NCI-H1436 treated with DMSO at 0.1 percent for 48 hours (cell line): ENCODE data around the gene TLDC2.
"Not testable (repeated sequence)": the region's sequence is repeated elsewhere in the genome, so short reads cannot be mapped to it uniquely, and the experiment has no call there.

Experiments used
- DNase-seq: peaks from one replicate; lab custom pipeline; 2025; lab: John Stamatoyannopoulos, UW

TLDC2 gene

DNA sequence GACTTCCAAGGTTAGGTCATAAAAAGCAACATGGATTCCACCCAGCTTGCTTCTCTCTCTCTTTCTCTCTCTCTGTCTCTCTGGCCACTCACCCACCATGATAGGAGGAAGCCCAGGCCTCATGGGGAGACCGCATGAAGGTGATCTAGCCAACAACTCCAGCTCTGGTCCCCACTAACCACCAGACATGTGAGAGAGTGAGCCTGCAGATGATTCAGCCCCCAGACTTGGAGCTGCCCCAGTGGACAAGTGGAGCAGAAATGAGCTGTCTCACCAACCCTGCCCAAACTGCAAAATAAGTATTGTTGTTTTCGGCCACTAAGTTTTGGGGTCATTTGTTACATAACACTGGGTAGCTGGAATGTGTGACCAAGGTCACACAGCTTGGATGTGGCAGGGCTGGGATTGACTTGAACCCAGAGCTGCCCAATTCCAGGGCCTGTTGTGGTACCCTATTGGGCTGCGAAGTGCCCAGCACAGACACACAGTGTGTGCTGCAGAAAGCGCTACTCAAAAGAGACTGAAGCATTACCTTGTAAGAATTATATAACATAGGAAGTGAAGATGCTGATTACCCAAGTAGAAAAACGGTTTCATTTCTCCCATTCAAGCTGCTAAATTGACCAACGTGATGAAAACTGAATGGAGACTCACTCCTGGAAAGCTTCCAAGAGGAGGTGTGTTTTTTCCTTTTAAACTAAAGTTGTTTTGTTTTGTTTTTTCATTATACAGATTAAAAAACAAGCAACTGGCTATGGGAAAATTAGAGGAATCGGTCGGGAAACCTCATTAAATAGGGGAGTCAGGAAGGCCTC lies 9.1 kb upstream of the TLDC2 start:
- no peak for DNase-seq

GRCh38 chr20:36871640-36872570 lies 4.0 kb upstream of the TLDC2 start:
- no peak for DNase-seq

DNA sequence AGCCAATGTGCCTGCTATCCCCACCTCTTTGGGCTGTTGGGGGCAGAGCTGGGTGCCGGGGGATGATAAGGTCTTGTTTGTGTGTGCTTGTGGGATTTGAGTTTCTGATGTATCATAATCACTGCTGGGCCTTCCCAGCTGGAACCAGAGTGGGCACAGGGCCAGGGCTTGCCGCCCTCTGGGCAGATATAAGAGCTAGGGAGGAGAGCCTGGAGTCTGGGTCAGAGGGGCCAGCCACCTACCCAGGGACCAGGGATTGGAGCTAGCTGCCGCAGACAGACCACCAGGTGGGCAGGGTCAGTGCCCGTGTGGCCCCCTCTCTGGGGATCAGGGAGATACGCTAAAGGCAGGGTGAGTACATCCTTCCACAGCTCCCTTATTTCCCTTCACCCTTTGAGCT lies 3.1 kb upstream of the TLDC2 start:
- DNase-seq: no peak

DNA sequence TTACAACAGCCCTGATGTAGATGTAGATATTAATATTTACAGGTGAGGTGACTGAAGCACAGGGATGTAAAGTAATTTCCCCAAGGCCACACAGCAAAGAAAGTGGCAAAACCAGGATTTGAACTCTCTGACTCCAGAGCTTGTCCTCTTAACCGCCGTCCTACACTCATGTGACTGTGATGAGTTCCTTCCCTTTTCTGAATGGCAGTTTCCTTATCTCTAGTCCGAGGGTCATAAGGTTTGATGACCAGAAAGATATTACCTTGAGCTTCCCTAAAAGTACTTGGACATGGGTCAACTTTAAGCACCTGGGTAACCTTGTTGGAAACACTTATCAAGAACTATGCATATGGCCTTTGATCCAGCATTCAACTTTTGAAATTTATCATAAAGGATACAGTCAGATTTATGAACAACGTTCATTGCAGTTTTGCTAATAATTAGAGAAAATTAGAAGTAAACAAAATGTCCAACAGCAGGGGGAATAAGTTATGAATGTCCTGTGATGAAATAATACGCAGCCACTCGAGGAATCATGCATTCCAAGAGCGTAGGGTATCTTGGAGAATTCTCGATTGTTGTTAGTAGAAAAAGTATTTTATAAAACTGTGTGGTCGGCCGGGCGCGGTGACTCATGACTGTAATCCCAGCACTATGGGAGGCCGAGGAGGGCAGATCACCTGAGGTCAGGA lies 2.3 kb upstream of the TLDC2 start:
- no peak for DNase-seq

DNA sequence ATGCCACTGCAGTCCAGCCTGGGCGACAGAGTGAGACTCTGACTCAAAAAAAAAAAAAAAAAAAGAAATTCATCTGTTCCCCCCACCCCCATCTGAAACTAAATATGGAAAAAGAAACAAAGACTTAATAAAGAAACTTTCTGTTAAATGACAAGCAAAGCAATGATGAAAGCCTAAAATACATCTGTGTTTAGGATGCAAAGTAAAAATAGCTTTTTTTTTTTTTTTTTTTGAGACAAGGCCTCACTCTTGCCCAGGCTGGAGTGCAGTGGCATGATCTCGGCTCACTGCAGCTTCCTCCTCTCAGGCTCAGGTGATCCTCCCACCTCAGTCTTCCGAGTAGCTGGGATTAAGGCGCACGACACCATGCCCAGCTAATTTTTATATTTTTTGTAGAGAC lies 845 bp upstream of the TLDC2 start:
- DNase-seq: not testable (repeated sequence)

DNA sequence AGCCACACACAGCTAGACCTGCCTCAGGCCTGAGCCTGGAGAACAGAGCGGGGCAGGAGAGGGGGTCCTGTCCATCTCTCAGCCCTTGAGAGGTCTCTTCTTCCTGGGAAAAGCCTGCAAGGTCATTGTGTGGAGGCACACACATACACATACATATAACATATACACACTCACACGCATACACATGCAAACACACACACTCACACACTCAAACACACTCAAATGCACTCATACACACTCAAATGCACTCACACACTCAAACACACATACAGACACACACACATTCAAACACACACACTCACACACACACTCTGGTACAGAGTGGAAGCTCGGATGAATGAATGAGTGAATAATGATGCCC lies 515 bp downstream of the TLDC2 start:
- no peak for DNase-seq

DNA sequence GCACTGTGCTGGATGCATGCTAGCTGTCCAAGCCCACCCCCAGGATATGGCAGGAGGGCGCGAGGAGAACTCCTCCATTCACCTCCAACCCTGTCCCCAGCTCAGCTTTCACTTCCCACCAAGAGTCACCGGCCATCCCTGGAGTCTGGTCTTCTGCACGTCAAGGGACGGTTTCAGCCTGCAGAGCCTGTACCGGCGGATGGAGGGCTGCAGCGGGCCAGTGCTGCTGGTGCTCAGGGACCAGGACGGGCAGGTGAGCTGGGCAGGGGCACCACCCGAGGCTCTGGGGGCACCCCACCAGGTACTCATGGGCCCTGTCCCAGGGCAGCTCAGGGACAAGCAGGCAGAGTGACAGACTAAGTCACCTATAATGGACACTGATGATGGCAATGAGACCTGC lies 3.0 kb downstream of the TLDC2 start:
- no peak for DNase-seq

GRCh38 chr20:36880741-36881250 lies 4.9 kb downstream of the TLDC2 start:
- DNase-seq: no peak

- no peak for DNase-seq
Measured at GRCh38 chr20:36881331-36881730, 5.4 kb downstream of the TLDC2 start.

DNA sequence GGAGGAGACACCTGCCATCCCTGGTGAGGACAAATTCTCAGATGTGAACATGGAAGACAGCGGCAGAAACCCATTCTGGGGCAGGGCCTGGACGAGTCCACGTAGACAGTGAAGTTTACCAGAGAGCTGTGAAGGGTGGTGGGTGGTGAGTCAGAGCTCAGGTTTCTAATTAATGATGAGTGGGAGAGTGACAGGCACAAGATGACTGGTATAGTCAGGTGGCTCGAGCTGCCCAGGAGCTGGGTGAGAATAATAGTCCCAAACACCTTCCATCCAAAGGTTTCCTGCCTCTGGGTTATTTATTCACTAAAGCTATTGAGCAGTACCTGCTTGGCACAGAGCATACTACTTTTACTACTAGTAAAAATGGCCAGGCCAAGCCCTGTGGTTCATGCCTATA lies 6.0 kb downstream of the TLDC2 start:
- no peak for DNase-seq

GRCh38 chr20:36883977-36884535 lies 8.1 kb downstream of the TLDC2 start:
- DNase-seq: no peak

- DNase-seq: no peak
Measured at GRCh38 chr20:36885356-36885755, 9.4 kb downstream of the TLDC2 start.

- DNase-seq: peak; percentile 25
Measured at GRCh38 chr20:36886859-36887751, 11.2 kb downstream of the TLDC2 start.

GRCh38 chr20:36887752-36888090 lies 11.8 kb downstream of the TLDC2 start:
- no peak for DNase-seq

- no peak for DNase-seq
Measured at GRCh38 chr20:36888880-36889516, 13.1 kb downstream of the TLDC2 start.

GRCh38 chr20:36890586-36890985 lies 14.6 kb downstream of the TLDC2 start:
- DNase-seq: no peak

DNA sequence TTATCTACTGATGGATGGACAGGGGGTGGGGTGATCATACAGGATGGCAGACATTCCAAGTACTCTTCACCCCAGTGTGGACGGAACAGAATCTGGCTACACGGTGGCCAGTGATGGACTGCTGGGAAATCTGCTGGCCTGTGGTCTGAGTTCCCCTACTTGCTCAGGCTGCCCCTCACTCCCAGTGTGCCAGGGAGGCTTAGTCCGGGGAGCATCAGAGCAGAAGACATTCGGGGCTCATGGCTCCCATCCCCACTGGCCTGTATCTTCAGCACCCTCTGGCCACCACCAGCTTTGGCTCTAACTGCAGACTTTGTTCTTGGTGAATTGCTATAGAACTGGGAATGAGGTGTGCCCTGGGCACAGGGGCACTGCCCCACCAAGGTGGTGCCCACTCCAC lies 15.3 kb downstream of the TLDC2 start:
- DNase-seq: no peak

DNA sequence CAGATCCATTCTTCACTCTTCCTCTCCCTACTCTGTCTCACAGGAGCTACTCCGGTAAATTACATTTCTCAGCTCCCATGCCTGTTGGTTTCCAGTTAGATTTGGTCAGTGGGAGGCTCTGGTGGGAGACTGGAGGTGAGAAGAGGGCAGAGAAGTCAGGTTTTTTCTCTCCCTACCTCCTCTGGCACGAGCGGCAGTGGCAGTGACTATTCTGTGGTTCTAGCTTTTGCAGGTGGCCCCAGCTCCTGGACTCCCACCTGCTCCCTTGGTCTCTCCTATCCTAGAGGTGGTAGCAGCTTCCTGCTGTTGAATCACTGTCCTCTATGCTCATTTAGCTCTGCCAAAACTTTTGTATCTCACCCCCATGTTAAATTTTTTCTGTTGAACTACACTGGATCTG lies 17.9 kb downstream of the TLDC2 start:
- no peak for DNase-seq

DNA sequence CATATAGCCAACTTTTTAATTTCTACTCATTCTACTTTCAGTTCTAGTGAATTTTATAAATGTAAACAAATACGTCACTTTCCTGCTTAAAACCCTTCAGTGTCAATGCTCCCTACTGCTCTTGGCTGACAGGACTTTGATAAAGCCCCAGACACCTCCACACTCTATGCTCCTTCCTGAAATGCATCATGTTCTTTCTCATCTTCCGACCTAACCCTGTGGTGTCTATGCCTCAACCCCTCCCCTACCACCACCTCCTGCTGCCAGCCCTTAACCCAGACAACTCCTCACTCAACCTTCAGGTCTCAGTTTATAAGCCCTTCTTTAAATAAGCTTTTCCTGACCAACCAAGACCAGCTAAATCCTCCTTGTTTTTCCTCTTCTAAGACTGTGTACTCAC lies 19.1 kb downstream of the TLDC2 start:
- no peak for DNase-seq

GRCh38 chr20:36904690-36905089 lies 28.8 kb downstream of the TLDC2 start:
- no peak for DNase-seq

DNA sequence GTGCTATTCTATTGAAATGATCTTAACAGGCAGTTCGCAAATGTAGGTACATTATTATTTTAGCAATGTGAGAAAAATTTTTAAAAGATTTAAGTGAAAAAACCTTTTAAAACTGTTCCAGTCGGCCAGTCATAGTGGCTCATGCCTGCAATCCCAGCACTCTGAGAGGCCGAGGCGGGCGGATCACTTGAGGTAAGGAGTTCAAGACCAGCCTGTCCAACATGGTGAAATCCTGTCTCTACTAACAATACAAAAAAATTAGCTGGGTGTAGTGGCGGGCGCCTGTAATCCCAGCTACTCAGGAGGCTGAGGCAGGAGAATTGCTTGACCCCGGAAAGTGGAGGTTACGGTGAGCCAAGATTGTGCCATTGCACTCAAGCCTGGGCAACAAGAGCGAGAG lies 29.6 kb downstream of the TLDC2 start:
- DNase-seq: not testable (repeated sequence)
